Nephron progenitor cell (in vitro differentiated cells): ENCODE data around the gene BMPER.

ENCODE experiments used
- DNase-seq: peaks from one replicate; pipeline ENCODE4 v3.0.0; 2021
- H3K27ac Mint-ChIP-seq: 2 replicates; pipeline ENCODE4 v1.8.0; 2021; ENCODE audit warnings: mild to moderate bottlenecking, moderate library complexity, mixed read lengths
- H3K27me3 Mint-ChIP-seq: 2 replicates; pipeline ENCODE4 v1.8.0; 2021; ENCODE audit warnings: mild to moderate bottlenecking, low read depth, mixed read lengths; ENCODE audit not compliant: poor library complexity
- H3K36me3 Mint-ChIP-seq: 2 replicates; pipeline ENCODE4 v1.8.0; 2021; ENCODE audit warnings: low read depth, mixed read lengths
- H3K4me1 Mint-ChIP-seq: 2 replicates; pipeline ENCODE4 v1.8.0; 2021; ENCODE audit warnings: mixed read lengths
- H3K4me3 Mint-ChIP-seq: 2 replicates; pipeline ENCODE4 v1.8.0; 2021; ENCODE audit warnings: mild to moderate bottlenecking, moderate library complexity, mixed read lengths
- H3K9me3 Mint-ChIP-seq: 2 replicates; pipeline ENCODE4 v1.8.0; 2021; ENCODE audit warnings: mild to moderate bottlenecking, moderate library complexity, mixed read lengths
- TF ChIP-seq, protein P1 (sequence below): fragments of 200-600 bp; sonication (generic); IDR thresholded peaks from 2 replicates; pipeline ENCODE4 v1.5.0; 2021; ENCODE audit warnings: antibody characterized with exemption

Gene BMPER

DNA sequence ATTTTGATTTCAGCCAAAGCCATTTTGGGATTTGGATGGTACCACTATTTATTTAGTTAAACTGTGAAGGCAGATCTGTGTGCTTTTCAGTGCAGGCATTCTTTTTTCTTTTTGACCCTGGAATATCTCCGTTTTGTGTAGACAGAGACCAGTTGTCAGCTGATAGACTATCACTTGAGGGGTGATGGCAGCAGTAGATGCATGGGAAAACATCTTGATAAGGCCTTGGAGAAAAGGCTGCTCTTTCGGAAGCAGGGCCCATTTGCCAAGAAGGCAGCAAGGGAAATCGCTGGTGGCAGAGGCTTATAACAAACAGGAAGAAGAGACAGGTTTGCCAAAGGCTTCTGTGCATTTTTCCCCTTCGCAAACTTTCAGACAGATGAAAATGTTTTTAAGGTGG is 2.6 kb upstream of the BMPER start:
- no peaks in the 10 kb centered on the region for H3K9me3 Mint-ChIP-seq
- no peaks in the 10 kb centered on the region for H3K36me3 Mint-ChIP-seq
- H3K4me1 Mint-ChIP-seq: peaks cover 22% of the 10 kb centered on the region
- H3K4me3 Mint-ChIP-seq: peak overlapping the region; percentile 58
- peaks cover 55% of the 10 kb centered on the region for H3K27me3 Mint-ChIP-seq
- TF ChIP-seq, protein P1, sequence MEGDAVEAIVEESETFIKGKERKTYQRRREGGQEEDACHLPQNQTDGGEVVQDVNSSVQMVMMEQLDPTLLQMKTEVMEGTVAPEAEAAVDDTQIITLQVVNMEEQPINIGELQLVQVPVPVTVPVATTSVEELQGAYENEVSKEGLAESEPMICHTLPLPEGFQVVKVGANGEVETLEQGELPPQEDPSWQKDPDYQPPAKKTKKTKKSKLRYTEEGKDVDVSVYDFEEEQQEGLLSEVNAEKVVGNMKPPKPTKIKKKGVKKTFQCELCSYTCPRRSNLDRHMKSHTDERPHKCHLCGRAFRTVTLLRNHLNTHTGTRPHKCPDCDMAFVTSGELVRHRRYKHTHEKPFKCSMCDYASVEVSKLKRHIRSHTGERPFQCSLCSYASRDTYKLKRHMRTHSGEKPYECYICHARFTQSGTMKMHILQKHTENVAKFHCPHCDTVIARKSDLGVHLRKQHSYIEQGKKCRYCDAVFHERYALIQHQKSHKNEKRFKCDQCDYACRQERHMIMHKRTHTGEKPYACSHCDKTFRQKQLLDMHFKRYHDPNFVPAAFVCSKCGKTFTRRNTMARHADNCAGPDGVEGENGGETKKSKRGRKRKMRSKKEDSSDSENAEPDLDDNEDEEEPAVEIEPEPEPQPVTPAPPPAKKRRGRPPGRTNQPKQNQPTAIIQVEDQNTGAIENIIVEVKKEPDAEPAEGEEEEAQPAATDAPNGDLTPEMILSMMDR: no peak
- no peak overlapping the region for H3K27ac Mint-ChIP-seq
- no peak for DNase-seq

DNA sequence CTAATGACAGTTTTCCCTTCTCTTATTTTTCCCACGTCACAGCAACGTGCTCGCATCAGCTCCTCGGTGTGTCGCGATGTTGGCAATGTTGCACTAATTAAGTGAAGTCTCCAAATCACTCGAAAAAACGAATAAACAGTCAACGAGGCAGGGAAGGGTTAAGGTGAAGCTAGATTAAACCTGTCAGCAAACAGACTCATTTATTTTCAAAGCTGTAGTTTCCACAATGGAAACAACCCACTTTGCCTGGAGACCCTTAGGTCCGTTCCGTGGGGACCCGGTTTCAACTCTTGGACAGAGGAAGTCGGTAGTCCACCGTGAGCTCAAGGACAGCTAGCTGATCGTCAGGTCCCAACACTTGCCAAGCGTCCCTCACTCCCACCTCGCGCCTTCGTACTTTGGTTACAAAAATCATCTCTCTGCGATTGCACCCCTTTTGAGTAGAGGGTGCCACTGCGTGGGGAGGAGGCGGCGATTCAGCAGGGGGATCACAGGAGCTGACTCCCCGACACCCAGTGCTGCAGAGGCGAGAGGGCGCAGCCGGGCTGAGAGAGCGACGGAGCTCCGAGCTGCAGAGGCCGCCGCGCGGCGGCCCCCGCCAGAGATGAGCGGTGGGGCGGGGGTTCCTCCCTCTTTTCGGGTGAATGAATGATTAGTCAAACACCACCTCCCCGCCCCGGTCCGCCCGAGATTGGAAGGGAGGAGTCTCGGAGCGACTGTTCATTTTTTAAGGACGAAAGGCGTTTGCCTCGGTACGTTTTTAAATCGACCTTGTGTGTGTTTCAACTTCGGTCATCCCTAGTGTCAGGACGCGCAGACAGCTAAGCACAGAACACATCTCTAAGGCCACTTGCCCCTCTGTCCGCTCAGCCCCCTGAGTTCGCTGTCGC is 1.3 kb upstream of the BMPER start:
- Mint-ChIP-seq H3K9me3 (no peaks in the 10 kb centered on the region), H3K27me3 (peaks cover 64% of the 10 kb centered on the region)
- TF ChIP-seq, protein P1: no peak

DNA sequence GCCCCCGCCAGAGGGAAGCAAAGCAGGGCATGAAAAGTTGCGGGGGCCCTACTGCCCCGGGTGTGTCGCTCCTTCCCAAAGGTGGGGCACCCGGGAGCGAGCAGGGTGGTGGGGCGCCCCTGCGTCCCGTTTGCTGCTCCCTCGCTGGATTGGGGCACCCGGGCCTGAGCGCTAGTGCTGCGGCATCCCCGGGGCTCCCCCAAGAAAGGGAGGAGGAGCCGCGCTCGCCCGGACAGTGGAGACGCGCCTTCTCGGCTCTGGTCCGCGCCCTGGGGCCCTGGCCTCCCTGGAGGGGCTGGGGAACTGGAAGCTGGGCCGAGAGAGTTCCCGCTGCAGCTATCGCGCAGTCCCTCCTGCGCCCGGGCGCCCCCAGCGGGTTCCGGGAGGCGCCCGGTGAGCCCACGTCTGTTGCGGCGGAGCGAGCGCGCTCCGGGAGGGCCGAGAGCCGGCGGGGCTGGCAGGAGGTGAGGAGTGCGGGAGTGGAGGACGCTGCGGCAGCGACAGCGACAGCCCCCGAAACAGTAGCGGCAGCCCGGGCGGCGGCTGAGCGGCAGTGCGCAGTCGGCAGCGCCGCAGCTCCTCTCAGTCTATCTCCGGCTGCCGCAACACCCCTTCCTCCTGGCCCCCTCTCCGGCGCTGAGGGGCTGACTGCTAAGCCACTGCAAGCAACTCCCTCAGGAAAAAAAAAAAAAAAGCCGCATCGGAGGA is 504 bp upstream of the BMPER start:
- DNase-seq: peak; percentile 70
- H3K4me1 Mint-ChIP-seq: peaks cover 24% of the 10 kb centered on the region
- TF ChIP-seq, protein P1: peak; percentile 8
- no peak overlapping the region for H3K27ac Mint-ChIP-seq
- H3K4me3 Mint-ChIP-seq: peak overlapping the region; percentile 93
- H3K9me3 Mint-ChIP-seq: no peaks in the 10 kb centered on the region
- no peaks in the 10 kb centered on the region for H3K36me3 Mint-ChIP-seq
- peaks cover 66% of the 10 kb centered on the region for H3K27me3 Mint-ChIP-seq

More for the DNA sequence above, 1.3 kb upstream of the BMPER start:
- Mint-ChIP-seq H3K4me3 (peak overlapping the region; percentile 93), H3K27ac (no peak overlapping the region), H3K4me1 (peaks cover 24% of the 10 kb centered on the region), H3K36me3 (no peaks in the 10 kb centered on the region)
- DNase-seq: peak; percentile 59

DNA sequence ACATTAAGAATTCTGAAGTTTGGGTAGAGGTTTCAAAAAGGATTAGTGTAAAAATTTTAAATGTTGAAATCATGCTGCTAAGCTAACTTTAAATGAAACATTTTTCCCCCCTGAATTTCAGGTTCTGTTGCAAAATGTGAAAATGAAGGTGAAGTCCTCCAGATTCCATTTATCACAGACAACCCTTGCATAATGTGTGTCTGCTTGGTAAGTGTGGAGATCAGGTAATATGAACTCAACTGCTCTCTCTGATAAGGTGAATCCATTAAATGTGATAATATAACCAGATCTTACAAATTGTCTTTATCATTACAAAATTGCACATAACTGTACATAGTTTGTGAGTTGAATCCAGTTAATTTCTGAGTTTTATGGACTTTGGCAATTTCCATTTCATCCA is 1.4 kb downstream of the BMPER start:
- peaks cover 24% of the 10 kb centered on the region for H3K4me1 Mint-ChIP-seq
- no peaks in the 10 kb centered on the region for H3K36me3 Mint-ChIP-seq
- no peak for DNase-seq
- no peak overlapping the region for H3K27ac Mint-ChIP-seq
- no peaks in the 10 kb centered on the region for H3K9me3 Mint-ChIP-seq
- H3K27me3 Mint-ChIP-seq: peaks cover 75% of the 10 kb centered on the region
- TF ChIP-seq, protein P1: no peak
- peak overlapping the region; percentile 93 for H3K4me3 Mint-ChIP-seq

DNA sequence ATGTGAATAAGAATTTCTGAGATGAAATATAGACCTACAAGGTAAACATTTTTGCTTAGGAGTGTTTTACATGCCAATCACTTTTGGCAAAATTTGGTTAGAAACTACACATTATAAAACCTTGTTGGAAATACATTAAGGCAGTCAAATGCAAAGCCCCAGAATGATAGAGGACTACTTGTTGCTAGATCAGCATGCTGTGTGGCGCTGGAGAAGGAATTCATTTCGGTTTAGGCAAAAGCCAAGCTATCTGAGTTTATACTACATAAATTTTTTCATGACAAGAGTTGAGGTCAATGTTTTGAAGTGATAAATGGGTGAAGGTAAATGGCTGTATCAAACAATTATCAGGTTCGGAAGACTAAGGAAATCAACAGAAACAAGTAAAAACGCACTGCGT is 2.3 kb downstream of the BMPER start:
- H3K36me3 Mint-ChIP-seq: no peaks in the 10 kb centered on the region
- H3K27ac Mint-ChIP-seq: no peak overlapping the region
- no peaks in the 10 kb centered on the region for H3K9me3 Mint-ChIP-seq
- peak overlapping the region; percentile 28 for H3K4me3 Mint-ChIP-seq
- no peak for DNase-seq
- H3K27me3 Mint-ChIP-seq: peaks cover 66% of the 10 kb centered on the region
- H3K4me1 Mint-ChIP-seq: peaks cover 23% of the 10 kb centered on the region
- TF ChIP-seq, protein P1: no peak
